SU-DHL-6 (cell line): Measurements from ENCODE around the gene ALS2CL.

Source experiments
- CTCF ChIP-seq: fragments of 200-600 bp; sonication (generic); IDR thresholded peaks from one replicate; pipeline ENCODE4 v1.5.1; 2017; ENCODE audit warnings: antibody characterized with exemption, mild to moderate bottlenecking, low read length, moderate library complexity; ENCODE audit not compliant: insufficient read depth, poor library complexity, severe bottlenecking
- EZH2phosphoT487 ChIP-seq: fragments of 200-600 bp; sonication (generic), shearing (Covaris generic); conservative IDR thresholded peaks from 2 replicates; pipeline ENCODE4 v1.6.1; 2018; ENCODE audit warnings: mild to moderate bottlenecking, antibody characterized with exemption, low read length, moderate library complexity, mixed read lengths

- no peak for TF ChIP-seq CTCF
- TF ChIP-seq EZH2phosphoT487 = no peak
These were observed 26.3 kb upstream of the ALS2CL start for GRCh38 chr3:46719735-46720271.
